Loucy (cell line): ENCODE measurements around the gene OFD1.

Experiments
- H2AFZ ChIP-seq: fragments of 200-600 bp; sonication (generic); 2 replicates; pipeline ENCODE4 v1.6.0; 2016; ENCODE audit warnings: antibody characterized with exemption, mild to moderate bottlenecking, low read length, moderate library complexity
- H3F3A ChIP-seq: fragments of 200-600 bp; 2 replicates; pipeline ENCODE4 v1.6.0; 2016; ENCODE audit warnings: antibody characterized with exemption, low read depth, mild to moderate bottlenecking
- H3K27me3 ChIP-seq: fragments of 200-600 bp; sonication (generic); 2 replicates; pipeline ENCODE4 v1.6.1; 2014; ENCODE audit warnings: low read length, mild to moderate bottlenecking; ENCODE audit not compliant: insufficient read depth, poor library complexity, severe bottlenecking
- H3K36me3 ChIP-seq: fragments of 200-600 bp; sonication (generic); 2 replicates; pipeline ENCODE4 v1.6.1; 2016; ENCODE audit warnings: low read length; ENCODE audit not compliant: insufficient read depth
- H3K4me1 ChIP-seq: fragments of 200-600 bp; sonication (generic); 2 replicates; pipeline ENCODE4 v1.5.1; 2014; ENCODE audit warnings: low read length, mild to moderate bottlenecking; ENCODE audit not compliant: insufficient read depth, poor library complexity, severe bottlenecking
- H3K4me2 ChIP-seq: fragments of 200-600 bp; sonication (generic); 2 replicates; pipeline ENCODE4 v1.6.0; 2014; ENCODE audit warnings: antibody characterized with exemption, low read length, low read depth, mild to moderate bottlenecking; ENCODE audit not compliant: poor library complexity, severe bottlenecking
- H3K4me3 ChIP-seq: fragments of 200-600 bp; sonication (generic); 2 replicates; pipeline ENCODE4 v1.5.1; 2014; ENCODE audit warnings: low read length, mild to moderate bottlenecking, mixed read lengths; ENCODE audit not compliant: poor library complexity, severe bottlenecking
- H3K79me2 ChIP-seq: fragments of 200-600 bp; sonication (generic); 2 replicates; pipeline ENCODE4 v1.6.1; 2014; ENCODE audit warnings: low read length; ENCODE audit not compliant: insufficient read depth
- H3K9ac ChIP-seq: fragments of 200-600 bp; sonication (generic); 2 replicates; pipeline ENCODE4 v1.6.0; 2014; ENCODE audit warnings: mild to moderate bottlenecking, low read depth, low read length, moderate library complexity; ENCODE audit not compliant: poor library complexity, severe bottlenecking
- H3K9me2 ChIP-seq: fragments of 200-600 bp; sonication (generic); replicated peaks from 2 replicates; pipeline ENCODE4 v1.6.1; 2016; ENCODE audit warnings: low read depth, low read length, mixed read lengths
- H3K9me3 ChIP-seq: fragments of 200-600 bp; sonication (generic); 2 replicates; pipeline ENCODE4 v1.6.1; 2014; ENCODE audit warnings: mild to moderate bottlenecking, antibody characterized with exemption, low read length, low read depth; ENCODE audit not compliant: insufficient read depth
- H4K20me1 ChIP-seq: fragments of 200-600 bp; sonication (generic); 2 replicates; pipeline ENCODE4 v1.6.0; 2014; ENCODE audit warnings: antibody characterized with exemption, low read length, mild to moderate bottlenecking; ENCODE audit not compliant: insufficient read depth, poor library complexity, severe bottlenecking
- EZH2phosphoT487 ChIP-seq: fragments of 200-600 bp; IDR thresholded peaks from 2 replicates; pipeline ENCODE4 v1.6.1; 2018; ENCODE audit warnings: antibody characterized with exemption, mild to moderate bottlenecking, moderate library complexity, borderline replicate concordance
- TF ChIP-seq, protein P1 (sequence below): fragments of 200-600 bp; sonication (generic); conservative IDR thresholded peaks from 2 replicates; pipeline ENCODE4 v1.5.1; 2014; ENCODE audit warnings: mild to moderate bottlenecking, antibody characterized with exemption, low read length

Gene OFD1

DNA sequence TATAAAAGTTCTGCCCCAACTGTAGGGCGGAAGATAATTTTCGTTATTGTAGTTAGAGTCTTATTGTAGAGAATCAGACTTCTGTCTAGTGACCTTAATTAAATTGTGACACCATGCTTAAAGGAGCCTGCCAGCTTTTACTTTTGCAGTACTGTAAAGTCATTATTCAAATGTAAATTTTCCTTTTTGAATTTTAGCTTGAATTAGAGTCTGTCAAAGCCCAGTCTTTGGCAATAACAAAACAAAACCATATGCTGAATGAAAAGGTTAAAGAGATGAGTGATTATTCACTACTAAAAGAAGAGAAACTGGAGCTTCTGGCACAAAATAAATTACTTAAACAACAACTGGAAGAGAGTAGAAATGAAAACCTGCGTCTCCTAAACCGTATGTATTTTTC, 21.8 kb downstream of the OFD1 start:
- Histone ChIP-seq H3K79me2 (no peaks in the 10 kb centered on the region), H3K9ac (no peak overlapping the region), H3K9me2 (no peaks in the 10 kb centered on the region), H3K4me1 (peaks cover 10% of the 10 kb centered on the region), H3F3A (no peaks in the 10 kb centered on the region), H3K4me3 (no peak overlapping the region), H3K9me3 (no peaks in the 10 kb centered on the region), H3K36me3 (peaks cover 50% of the 10 kb centered on the region; the same call in 1 of the 2 replicates), H2AFZ (no peak overlapping the region), H4K20me1 (no peaks in the 10 kb centered on the region), H3K27me3 (no peaks in the 10 kb centered on the region), H3K4me2 (no peak overlapping the region)
- TF ChIP-seq, protein P1, sequence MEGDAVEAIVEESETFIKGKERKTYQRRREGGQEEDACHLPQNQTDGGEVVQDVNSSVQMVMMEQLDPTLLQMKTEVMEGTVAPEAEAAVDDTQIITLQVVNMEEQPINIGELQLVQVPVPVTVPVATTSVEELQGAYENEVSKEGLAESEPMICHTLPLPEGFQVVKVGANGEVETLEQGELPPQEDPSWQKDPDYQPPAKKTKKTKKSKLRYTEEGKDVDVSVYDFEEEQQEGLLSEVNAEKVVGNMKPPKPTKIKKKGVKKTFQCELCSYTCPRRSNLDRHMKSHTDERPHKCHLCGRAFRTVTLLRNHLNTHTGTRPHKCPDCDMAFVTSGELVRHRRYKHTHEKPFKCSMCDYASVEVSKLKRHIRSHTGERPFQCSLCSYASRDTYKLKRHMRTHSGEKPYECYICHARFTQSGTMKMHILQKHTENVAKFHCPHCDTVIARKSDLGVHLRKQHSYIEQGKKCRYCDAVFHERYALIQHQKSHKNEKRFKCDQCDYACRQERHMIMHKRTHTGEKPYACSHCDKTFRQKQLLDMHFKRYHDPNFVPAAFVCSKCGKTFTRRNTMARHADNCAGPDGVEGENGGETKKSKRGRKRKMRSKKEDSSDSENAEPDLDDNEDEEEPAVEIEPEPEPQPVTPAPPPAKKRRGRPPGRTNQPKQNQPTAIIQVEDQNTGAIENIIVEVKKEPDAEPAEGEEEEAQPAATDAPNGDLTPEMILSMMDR = no peak
- TF ChIP-seq EZH2phosphoT487 = no peak

DNA sequence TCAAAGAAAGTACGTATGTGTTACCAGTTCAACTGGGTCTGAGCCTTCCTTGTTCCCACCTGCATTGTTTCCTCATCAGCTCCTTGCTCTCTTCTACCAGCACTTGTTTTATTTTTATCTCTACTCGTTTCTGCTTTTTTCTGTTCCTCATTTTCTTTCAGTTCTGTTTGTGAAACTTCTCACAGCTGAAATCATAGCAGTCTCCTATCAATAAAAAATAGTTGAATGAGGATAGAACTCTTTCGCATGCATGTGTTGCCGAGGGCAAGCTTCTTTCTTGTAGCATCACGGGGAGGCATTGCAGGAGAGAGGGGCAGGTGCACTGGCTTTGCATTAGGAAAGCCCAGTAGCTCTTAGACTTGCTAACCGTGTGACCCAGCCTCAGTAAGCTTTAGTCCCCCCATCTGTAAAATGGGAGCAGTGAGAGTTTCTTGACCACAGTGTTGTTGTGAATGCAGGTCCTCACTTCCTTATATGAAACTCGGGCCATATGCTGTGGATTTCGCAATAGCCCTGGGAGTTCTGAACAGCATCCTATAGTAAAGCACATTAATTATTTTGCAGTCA, 24.7 kb downstream of the OFD1 start:
- TF ChIP-seq, protein P1 = no peak
- no peak for TF ChIP-seq EZH2phosphoT487
- Histone ChIP-seq H3K9me3 (no peaks in the 10 kb centered on the region), H3K4me1 (peaks cover 10% of the 10 kb centered on the region), H3K79me2 (no peaks in the 10 kb centered on the region), H2AFZ (no peak overlapping the region), H4K20me1 (no peaks in the 10 kb centered on the region), H3K36me3 (peaks cover 66% of the 10 kb centered on the region), H3K4me2 (no peak overlapping the region), H3K4me3 (no peak overlapping the region), H3F3A (no peaks in the 10 kb centered on the region), H3K9ac (no peak overlapping the region), H3K9me2 (no peaks in the 10 kb centered on the region), H3K27me3 (no peaks in the 10 kb centered on the region)

DNA sequence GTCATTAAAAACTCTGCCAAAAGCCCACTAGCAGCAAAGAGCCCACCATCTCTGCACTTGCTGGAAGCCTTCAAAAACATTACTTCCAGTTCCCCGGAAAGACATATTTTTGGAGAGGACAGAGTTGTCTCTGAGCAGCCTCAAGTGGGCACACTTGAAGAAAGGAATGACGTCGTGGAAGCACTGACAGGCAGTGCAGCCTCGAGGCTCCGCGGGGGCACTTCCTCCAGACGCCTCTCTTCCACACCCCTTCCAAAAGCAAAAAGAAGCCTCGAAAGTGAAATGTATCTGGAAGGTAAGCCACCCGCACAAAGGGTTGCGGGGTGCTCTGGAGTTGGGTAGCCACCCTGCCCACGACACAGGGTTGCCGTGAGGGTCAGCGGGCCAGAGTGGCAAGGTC, 25.9 kb downstream of the OFD1 start:
- Histone ChIP-seq H3K4me1 (peaks cover under 1% of the 10 kb centered on the region), H3K9me2 (no peaks in the 10 kb centered on the region), H3K27me3 (no peaks in the 10 kb centered on the region), H3K36me3 (peaks cover 70% of the 10 kb centered on the region), H3K4me3 (no peak overlapping the region), H4K20me1 (no peaks in the 10 kb centered on the region), H3K9me3 (no peaks in the 10 kb centered on the region), H3K9ac (no peak overlapping the region), H3K4me2 (no peak overlapping the region), H2AFZ (no peak overlapping the region), H3F3A (no peaks in the 10 kb centered on the region), H3K79me2 (no peaks in the 10 kb centered on the region)
- TF ChIP-seq, protein P1 = no peak
- TF ChIP-seq EZH2phosphoT487 = no peak
